ENCODE data around the gene SHTN1.

Gene SHTN1

GRCh38 chr10:116888380-116889055 is 116.5 kb downstream of the SHTN1 start:
- peak; percentile 30 for DNase-seq (ENCODE audit: extremely low read depth, low read depth)
- TF ChIP-seq CTCF (IDR thresholded peaks at IDR 0.05; ENCODE audit: low read depth, low read length): no peak

- no peak for DNase-seq (ENCODE audit: extremely low read depth, low read depth)
- no peak for TF ChIP-seq CTCF (IDR thresholded peaks at IDR 0.05; ENCODE audit: low read depth, low read length)
Observed at GRCh38 chr10:116886772-116887171, 118.2 kb downstream of the SHTN1 start.

GRCh38 chr10:116882639-116883038 is 122.3 kb downstream of the SHTN1 start:
- TF ChIP-seq CTCF (IDR thresholded peaks at IDR 0.05; ENCODE audit: low read depth, low read length): no peak
- no peak for DNase-seq (ENCODE audit: extremely low read depth, low read depth)

GRCh38 chr10:116880716-116881482 is 124.1 kb downstream of the SHTN1 start:
- no peak for TF ChIP-seq CTCF (IDR thresholded peaks at IDR 0.05; ENCODE audit: low read depth, low read length)

GRCh38 chr10:116879817-116880216 is 125.2 kb downstream of the SHTN1 start:
- TF ChIP-seq CTCF (IDR thresholded peaks at IDR 0.05; ENCODE audit: low read depth, low read length): no peak
- no peak for DNase-seq (ENCODE audit: extremely low read depth, low read depth)

More at GRCh38 chr10:116880716-116881482, 124.1 kb downstream of the SHTN1 start:
- no peak for DNase-seq (ENCODE audit: extremely low read depth, low read depth)

DNA sequence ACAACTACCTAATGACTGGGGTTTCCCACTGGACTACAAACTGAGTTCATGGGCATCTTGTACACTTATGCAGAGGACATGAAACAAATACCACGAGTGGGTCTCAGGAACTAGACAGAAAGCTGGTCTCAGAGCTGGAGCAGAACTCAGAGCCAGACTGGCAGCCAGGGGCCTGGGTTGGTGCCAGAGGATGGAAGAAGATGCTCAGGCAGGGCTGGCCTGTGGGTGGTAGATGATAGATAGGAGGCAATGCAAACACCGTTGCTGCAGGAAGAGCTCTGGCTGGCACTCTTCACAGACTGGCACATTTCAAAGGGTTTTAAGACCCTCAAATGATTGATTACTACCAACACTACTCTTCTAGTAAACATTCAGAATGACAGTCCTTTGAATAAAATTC is 126.9 kb downstream of the SHTN1 start:
- TF ChIP-seq CTCF (IDR thresholded peaks at IDR 0.05; ENCODE audit: low read depth, low read length): no peak
- no peak for DNase-seq (ENCODE audit: extremely low read depth, low read depth)

- DNase-seq (ENCODE audit: extremely low read depth, low read depth): no peak
- no peak for TF ChIP-seq CTCF (IDR thresholded peaks at IDR 0.05; ENCODE audit: low read depth, low read length)
Observed at GRCh38 chr10:116877391-116877790, 127.6 kb downstream of the SHTN1 start.
